Measurements from ENCODE around the gene RHOF.
"Not testable (repeated sequence)": the region's sequence is repeated elsewhere in the genome, so short reads cannot be mapped to it uniquely, and the experiment has no call there.

Gene RHOF

DNA sequence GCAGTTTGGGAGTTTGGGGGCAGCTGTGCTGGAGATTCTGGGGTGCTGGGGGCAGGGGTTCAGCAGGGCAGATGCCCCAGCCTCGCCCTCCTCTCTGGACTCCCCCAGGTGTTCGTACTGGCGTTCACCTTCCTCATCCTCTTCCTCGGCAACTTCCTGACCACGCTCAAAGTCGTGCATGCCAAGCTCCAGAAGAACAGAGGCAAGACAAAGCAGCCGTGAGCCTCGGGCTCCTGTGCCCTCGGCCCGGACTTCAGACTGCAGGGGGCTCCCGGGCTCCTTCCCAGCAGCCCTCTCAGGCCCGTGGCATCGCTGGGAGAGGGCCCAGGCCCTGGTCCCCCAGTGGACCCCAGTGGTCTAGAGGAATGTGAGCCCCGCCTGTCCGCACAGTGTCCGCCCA lies 18.0 kb downstream of the RHOF start:
- DNase-seq (ENCODE audit: low read depth): no peak

DNA sequence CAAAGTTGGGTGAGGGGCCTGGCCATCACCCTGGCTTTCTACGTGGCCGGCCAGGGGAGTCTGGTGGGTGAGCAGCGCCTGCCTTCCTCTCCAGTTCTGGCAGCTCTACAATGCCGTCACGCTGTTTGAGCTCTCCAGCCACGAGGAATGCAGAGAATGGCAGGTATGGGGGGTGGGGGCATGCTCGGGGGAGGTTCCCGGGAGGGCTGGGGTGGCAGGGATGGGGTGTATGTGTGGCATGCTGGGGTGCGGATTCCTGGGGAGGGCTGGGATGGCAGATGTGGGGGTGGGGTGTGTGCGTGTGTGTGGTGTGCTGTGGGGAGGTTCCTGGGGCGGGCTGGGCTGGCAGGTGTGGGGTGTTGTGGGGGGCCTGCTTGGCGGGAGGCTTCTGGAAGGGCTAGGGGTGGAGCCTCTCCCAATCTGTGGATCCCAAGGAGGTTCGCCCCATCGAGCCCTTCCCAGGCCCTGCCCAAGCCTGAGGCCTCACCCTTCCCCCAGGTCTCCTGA lies 18.5 kb downstream of the RHOF start:
- no peak for DNase-seq (ENCODE audit: low read depth)

- DNase-seq (ENCODE audit: low read depth): no peak
Measured at GRCh38 chr12:121773011-121773777, 20.3 kb downstream of the RHOF start.

DNA sequence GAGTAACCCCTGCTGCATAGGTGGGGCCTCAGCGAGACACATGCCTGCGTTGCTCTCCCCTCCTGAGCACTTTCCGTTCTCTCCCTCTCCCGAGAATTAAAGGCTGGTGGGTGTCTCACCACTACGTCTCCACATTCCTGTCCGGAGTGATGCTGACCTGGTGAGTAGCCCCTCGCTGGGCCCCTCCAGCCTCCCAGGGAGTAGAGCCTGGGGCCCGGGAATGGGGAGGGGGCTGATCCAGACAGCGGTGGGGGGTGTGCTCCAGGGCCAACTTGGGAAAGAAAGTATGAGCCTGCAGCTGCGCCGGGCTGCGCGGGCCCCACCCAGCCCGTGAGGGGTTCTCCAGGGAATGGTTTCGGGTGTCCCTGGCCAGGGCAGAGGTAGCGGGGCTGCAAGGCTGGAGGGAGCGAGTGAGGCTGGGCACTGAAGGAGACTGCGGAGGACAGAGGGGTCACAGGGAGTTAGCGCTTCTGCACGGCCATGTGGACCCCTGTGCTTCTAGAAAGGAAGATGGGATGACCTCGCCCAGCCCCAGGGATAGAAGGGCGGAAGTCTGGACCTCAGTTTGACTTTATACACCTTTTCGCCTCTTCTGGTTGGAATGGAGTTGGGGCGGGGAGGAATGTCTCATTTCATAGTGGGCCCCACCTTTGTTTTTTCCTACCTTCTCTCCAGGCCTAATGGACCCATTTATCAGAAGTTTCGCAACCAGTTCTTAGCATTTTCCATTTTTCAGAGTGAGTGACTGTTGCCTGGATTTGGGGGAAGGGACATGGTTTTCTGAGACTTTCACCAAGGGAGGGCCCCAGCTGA lies 22.5 kb downstream of the RHOF start:
- no peak for DNase-seq (ENCODE audit: low read depth)

DNA sequence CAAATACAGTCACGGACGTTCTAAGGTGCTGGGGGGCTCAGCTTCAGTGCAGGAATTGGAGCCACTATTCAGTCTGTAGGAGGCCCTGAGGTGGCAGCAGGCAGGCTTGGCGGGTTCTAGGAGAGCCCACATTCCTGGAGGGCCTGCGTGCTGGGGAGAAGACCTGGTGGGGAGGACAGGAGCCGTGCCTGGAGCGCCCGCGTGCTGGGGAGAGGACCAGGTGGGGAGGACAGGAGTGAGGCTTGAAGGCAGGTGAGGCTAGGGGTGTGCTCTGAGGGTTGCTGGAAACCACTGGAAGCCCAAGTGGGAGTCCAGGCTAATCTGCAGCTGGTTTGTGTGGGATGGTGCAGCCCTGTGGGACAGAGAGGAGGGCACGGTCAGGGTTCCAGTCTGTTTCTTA lies 23.1 kb downstream of the RHOF start:
- no peak for DNase-seq (ENCODE audit: low read depth)

- no peak for DNase-seq (ENCODE audit: low read depth)
Measured at GRCh38 chr12:121769831-121770301, 23.6 kb downstream of the RHOF start.

DNA sequence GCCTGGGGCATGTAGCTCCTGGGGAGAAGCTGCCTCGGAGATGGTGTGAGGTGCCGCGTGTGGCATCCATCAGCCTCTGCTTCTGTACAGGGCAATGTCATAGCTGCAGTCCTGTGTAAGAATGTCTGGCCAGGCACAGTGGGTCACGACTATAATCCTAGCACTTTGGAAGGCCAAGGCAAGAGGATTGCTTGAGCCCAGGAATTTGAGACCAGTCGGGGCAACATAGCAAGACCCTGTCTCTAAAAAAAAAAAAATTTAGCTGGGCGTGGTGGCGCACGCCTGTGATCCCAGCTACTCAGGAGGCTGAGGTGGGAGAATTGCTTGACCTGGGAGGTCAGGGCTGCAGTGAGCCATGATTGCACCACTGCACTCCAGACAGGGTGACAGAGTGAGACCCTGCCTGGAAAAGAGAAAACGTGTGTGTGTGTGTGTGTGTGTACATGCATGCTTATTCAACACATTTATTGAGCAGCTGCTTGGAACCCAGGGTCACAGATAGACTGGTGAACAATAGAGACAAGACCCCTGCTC lies 24.1 kb downstream of the RHOF start:
- no peak for DNase-seq (ENCODE audit: low read depth)

- peak; percentile 45 for DNase-seq (ENCODE audit: low read depth)
Measured at GRCh38 chr12:121767525-121768016, 25.9 kb downstream of the RHOF start.

GRCh38 chr12:121766290-121767039 lies 27.0 kb downstream of the RHOF start:
- DNase-seq (ENCODE audit: low read depth): peak; percentile 13

GRCh38 chr12:121765573-121765972 lies 27.9 kb downstream of the RHOF start:
- peak; percentile 27 for DNase-seq (ENCODE audit: low read depth)

DNA sequence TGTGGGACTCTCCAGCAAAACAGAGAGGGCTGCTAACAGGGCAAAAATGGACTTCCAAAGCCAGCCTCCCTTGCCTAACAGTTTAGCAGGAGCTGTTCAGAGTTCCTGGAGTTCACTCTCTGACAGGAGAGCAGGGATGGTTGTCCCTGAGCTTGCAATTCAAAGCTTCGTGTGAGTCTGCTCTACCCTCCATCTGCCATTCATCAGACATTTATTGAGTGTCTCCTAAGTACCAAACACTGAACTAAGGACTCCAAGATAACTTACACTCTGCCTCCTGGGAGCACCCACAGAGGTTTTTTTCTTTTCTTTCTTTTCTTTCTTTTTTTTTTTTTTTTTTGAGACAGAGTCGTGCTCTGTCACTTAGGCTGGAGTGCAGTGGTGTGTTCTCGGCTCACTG lies 28.7 kb downstream of the RHOF start:
- no peak for DNase-seq (ENCODE audit: low read depth)

DNA sequence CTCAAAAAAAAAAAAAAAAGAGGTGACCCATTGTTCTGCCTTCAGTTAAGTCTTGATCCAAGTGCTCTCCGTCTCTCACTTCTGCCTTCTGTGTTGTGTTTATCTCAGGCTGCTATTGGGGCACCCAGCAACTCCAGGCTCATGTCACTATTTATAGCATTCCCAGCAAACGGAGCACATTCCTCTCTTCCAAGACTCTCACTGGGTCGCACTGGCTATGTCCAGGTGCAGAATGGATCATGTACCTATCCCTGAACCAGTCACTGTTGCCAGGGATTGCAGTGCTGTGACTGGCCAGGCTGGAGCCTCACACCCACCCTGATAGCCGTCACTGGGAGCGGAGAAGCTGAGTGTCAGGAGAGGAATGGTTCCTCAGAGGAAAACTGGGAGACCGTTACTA lies 31.2 kb downstream of the RHOF start:
- DNase-seq (ENCODE audit: low read depth): no peak

DNA sequence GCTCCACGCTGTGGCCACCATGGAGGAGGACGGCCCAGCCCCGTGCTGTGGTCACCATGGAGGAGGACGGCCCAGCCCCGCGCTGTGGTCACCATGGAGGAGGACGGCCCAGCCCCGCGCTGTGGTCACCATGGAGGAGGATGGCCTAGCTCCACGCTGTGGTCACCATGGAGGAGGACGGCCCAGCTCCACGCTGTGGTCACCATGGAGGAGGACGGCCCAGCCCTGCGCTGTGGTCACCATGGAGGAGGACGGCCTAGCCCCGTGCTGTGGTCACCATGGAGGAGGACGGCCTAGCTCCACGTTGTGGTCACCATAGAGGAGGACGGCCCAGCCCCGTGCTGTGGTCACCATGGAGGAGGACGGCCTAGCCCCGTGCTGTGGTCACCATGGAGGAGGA lies 35.0 kb downstream of the RHOF start:
- DNase-seq (ENCODE audit: low read depth): not testable (repeated sequence)

DNA sequence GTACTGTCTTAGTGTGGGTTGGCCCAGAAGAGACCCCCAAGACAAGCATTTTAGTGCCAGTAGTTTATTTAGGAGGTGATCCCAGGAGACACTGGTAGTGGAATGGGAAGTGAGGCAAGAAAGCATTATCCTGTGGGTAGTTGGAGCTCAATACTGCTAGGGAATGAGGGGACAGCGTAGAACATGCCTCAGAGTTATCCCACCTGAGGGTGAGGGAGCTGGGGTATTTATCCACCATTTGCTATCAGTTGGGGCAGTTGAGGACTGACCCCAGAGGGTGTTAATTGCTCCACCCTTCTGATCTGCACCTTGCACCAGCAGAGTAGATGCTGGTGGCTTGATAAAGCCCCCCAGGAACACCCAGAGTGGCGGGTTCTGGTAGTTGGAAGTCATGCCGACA lies 37.9 kb downstream of the RHOF start:
- DNase-seq (ENCODE audit: low read depth): no peak

- DNase-seq (ENCODE audit: low read depth): no peak
Measured at GRCh38 chr12:121754836-121755235, 38.7 kb downstream of the RHOF start.

- DNase-seq (ENCODE audit: low read depth): no peak
Measured at GRCh38 chr12:121753844-121754264, 39.6 kb downstream of the RHOF start.

DNA sequence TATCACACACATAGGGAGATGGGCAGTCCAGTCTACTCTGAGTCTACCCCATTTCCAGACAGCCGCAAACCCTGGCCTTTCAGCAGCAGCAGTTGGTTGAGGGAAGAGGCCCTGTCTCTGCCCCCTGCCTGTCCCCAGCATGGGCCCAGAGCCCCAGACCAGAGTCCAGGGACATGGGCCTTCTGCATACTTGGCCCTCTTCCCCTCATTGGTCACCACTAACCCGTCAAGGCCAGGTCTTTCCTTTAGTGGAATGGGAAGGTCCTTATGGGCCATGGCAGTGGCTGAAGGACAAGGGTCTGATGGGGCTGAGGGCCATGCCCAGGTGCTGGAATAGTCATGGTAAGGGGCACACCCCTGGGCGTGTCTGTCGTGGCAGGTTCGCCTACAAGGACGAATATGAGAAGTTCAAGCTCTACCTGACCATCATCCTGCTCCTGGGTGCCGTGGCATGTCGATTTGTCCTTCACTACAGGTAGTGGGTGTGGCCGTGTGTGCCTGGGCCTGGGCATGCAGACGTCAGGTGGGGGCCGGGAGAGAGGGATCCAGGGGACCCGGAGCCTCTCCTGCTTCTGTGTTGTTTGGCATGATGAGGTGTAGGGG lies 41.6 kb downstream of the RHOF start:
- DNase-seq (ENCODE audit: low read depth): no peak

DNA sequence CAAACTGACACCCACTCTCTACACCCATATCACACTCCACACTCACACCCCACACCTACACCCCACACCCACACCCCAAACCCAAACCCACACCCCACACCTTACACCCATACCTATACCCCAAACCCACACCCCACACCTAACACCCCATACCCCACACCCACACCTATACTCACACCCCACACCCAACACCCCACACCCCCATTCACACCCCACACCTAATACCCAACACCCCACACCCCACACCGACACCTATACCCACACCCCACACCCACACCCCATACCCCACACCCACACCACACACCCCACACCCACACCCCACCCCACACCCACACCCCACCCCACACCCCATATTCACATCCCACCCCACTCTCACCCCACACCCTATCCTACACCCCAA lies 42.5 kb downstream of the RHOF start:
- no peak for DNase-seq (ENCODE audit: low read depth)

DNA sequence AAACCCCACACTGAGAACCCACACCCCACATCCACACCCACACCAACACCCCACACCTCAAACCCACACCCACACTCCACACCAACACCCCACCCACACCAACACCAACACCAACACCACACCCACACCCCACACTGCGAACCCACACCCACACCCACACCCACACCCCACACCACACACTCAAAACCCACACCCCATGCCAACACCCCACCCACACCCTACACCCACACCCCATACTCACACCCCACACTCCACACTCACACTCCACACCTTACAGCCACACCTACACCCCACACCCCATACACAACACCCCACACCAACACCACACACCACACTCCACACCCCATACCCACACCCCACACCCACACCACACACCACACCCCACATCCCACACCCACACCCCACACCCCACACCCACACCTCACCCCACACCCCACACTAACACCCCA lies 43.0 kb downstream of the RHOF start:
- no peak for DNase-seq (ENCODE audit: low read depth)

DNA sequence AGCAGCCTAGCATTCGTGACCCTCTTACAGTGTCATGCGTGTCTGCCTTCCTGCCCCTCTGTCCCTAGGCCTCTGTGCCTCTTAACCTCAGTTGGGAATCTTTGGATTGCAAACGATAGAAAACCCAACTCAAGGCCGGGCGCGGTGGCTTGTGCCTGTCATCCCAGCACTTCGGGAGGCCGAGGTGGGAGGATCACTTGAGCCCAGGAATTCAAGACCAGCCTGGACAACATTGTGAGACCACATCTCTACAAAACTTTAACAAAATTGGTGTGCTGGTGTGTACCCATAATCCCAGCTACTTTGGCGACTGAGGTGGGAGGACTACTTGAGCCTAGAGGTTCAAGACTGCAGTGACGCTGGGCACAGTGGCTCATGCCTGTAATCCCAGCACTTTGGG lies 44.2 kb downstream of the RHOF start:
- no peak for DNase-seq (ENCODE audit: low read depth)

GRCh38 chr12:121748571-121749265 lies 44.8 kb downstream of the RHOF start:
- peak; percentile 40 for DNase-seq (ENCODE audit: low read depth)
